D721Med (cell line): ENCODE measurements around the gene ALKBH1.

ENCODE experiments used
- DNase-seq: peaks from one replicate; pipeline ENCODE4 v3.0.0; 2011; ENCODE audit warnings: low spot score; ENCODE audit not compliant: insufficient read length
- FAIRE-seq: peaks from 2 replicates; lab custom pipeline; 2011; peaks lifted over from hg19 to GRCh38; lab: Jason Lieb, UNC
- CTCF ChIP-seq: IDR thresholded peaks from 2 replicates; pipeline ENCODE4 v1.5.1; 2012; ENCODE audit warnings: mild to moderate bottlenecking, control low read depth; ENCODE audit not compliant: insufficient read depth; ENCODE audit errors: missing control alignments

ALKBH1 gene

GRCh38 chr14:77708749-77709148 is 926 bp upstream of the ALKBH1 start:
- no peak for TF ChIP-seq CTCF
- no peak for FAIRE-seq
- no peak for DNase-seq

GRCh38 chr14:77707355-77707723 is 484 bp downstream of the ALKBH1 start:
- DNase-seq (no peak), FAIRE-seq (no peak)
- TF ChIP-seq CTCF = peak; percentile 33

GRCh38 chr14:77691259-77691658 is 16.6 kb downstream of the ALKBH1 start:
- no peak for FAIRE-seq
- TF ChIP-seq CTCF = no peak
- no peak for DNase-seq

GRCh38 chr14:77682158-77682553 is 25.7 kb downstream of the ALKBH1 start:
- no peak for TF ChIP-seq CTCF
- DNase-seq = no peak
- FAIRE-seq = no peak

GRCh38 chr14:77681196-77682157 is 26.3 kb downstream of the ALKBH1 start:
- DNase-seq (no peak), FAIRE-seq (no peak)
- TF ChIP-seq CTCF = no peak

GRCh38 chr14:77674931-77675330 is 32.9 kb downstream of the ALKBH1 start:
- no peak for DNase-seq
- no peak for TF ChIP-seq CTCF
- no peak for FAIRE-seq

GRCh38 chr14:77673193-77673592 is 34.6 kb downstream of the ALKBH1 start:
- FAIRE-seq = no peak
- TF ChIP-seq CTCF = no peak
- no peak for DNase-seq
